Measurements from ENCODE around the gene EIF4G1.
A peak's percentile ranks its signal among the peaks of the same experiment; 100 is the strongest.
"Not testable (repeated sequence)": the region's sequence is repeated elsewhere in the genome, so short reads cannot be mapped to it uniquely, and the experiment has no call there.

Gene EIF4G1, protein sequence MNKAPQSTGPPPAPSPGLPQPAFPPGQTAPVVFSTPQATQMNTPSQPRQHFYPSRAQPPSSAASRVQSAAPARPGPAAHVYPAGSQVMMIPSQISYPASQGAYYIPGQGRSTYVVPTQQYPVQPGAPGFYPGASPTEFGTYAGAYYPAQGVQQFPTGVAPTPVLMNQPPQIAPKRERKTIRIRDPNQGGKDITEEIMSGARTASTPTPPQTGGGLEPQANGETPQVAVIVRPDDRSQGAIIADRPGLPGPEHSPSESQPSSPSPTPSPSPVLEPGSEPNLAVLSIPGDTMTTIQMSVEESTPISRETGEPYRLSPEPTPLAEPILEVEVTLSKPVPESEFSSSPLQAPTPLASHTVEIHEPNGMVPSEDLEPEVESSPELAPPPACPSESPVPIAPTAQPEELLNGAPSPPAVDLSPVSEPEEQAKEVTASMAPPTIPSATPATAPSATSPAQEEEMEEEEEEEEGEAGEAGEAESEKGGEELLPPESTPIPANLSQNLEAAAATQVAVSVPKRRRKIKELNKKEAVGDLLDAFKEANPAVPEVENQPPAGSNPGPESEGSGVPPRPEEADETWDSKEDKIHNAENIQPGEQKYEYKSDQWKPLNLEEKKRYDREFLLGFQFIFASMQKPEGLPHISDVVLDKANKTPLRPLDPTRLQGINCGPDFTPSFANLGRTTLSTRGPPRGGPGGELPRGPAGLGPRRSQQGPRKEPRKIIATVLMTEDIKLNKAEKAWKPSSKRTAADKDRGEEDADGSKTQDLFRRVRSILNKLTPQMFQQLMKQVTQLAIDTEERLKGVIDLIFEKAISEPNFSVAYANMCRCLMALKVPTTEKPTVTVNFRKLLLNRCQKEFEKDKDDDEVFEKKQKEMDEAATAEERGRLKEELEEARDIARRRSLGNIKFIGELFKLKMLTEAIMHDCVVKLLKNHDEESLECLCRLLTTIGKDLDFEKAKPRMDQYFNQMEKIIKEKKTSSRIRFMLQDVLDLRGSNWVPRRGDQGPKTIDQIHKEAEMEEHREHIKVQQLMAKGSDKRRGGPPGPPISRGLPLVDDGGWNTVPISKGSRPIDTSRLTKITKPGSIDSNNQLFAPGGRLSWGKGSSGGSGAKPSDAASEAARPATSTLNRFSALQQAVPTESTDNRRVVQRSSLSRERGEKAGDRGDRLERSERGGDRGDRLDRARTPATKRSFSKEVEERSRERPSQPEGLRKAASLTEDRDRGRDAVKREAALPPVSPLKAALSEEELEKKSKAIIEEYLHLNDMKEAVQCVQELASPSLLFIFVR (N-terminal part only)
- total RNA-seq: 317 to 1,284 (median 412) reads per million in 9 experiments

DNA sequence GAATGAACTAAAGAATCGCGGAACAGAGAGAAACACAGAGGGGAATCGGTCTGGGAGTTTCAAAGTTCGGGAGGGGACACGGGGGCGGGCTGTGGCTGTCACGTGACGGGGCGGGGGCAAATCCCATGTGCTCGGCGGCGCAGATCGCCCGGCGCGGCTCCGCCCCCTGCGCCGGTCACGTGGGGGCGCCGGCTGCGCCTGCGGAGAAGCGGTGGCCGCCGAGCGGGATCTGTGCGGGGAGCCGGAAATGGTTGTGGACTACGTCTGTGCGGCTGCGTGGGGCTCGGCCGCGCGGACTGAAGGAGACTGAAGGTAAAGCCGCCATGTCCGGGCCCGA is at the start of gene EIF4G1:
TSS of gene EIF4G1 (plus strand) at position 244 of the 337 bp plus-strand sequence. CDS start 1,191 bp downstream, outside the sequence.
- peak within 1 kb of the TSS; percentile 75 to 81 for H3K4me3 Mint-ChIP-seq
- ATAC-seq (replicated peaks): peak; percentile 82
- H3K9me3 Mint-ChIP-seq: no peaks in the 10 kb centered on the region
- peak; percentile 86 to 92 (median 87) for DNase-seq
- peaks cover 29 to 34% of the 10 kb centered on the region in 2 donors for H3K4me1 Mint-ChIP-seq (ENCODE audit: low read depth in 2 of 2)
- peak within 1 kb of the TSS; percentile 77 to 93 for H3K27ac Mint-ChIP-seq
- peaks cover 43% of the 10 kb centered on the region for H3K36me3 Mint-ChIP-seq (ENCODE audit: insufficient read depth)
- H3K27me3 Mint-ChIP-seq: no peaks in the 10 kb centered on the region

GRCh38 chr3:184267249-184267648 is 47.2 kb upstream of the EIF4G1 start:
- H3K36me3 Mint-ChIP-seq (ENCODE audit: insufficient read depth); DNase-seq; H3K27ac Mint-ChIP-seq; H3K4me3 Mint-ChIP-seq; H3K4me1 Mint-ChIP-seq (ENCODE audit: low read depth in 2 of 2); H3K9me3 Mint-ChIP-seq; ATAC-seq (replicated peaks): not testable (repeated sequence)
- peaks cover 15 to 41% of the 10 kb centered on the region in 2 donors for H3K27me3 Mint-ChIP-seq

DNA sequence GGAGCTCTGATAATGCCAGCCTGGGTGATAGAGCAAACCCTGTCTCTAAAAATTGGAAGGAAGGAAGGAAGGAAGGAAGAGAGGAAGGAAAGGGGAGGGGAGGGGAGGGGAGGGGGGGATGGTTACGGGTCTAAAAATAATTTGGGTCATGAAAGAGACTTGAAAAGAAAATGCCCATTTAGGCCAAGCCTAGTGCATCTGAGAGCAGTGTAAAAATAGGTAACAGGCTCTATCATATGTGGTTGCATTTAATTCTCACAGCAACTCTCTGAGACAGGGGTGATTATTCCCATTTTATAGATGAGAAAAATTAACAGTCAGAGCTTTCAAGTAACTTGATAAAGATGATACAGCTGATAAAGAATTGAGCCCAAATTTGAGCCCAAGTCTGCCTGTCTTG is 42.1 kb upstream of the EIF4G1 start:
- H3K4me1 Mint-ChIP-seq (ENCODE audit: low read depth in 2 of 2): peaks cover 0 to 5% of the 10 kb centered on the region in 2 donors
- H3K9me3 Mint-ChIP-seq: no peaks in the 10 kb centered on the region
- DNase-seq (no peak), ATAC-seq (replicated peaks) (no peak)
- peaks cover 2% of the 10 kb centered on the region for H3K36me3 Mint-ChIP-seq (ENCODE audit: insufficient read depth)
- no peak overlapping the region for H3K4me3 Mint-ChIP-seq
- H3K27ac Mint-ChIP-seq: no peak overlapping the region
- H3K27me3 Mint-ChIP-seq: peaks cover 37 to 66% of the 10 kb centered on the region in 2 donors

DNA sequence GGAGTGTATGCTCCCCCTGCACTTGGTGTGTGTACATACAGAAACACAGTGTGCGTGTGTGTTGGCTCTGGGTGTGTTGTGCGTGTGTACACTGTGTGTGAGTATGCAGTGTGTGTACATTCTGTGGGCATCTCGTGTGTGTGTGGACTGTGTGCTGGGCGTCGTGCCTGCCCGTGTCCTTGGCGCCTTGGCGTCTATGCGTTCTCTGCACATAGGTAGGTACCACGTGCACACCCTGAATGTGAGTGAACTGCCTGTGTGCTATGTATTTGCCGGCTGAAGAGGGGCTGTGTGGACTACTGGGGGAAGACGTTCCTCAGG is 39.1 kb upstream of the EIF4G1 start:
- Mint-ChIP-seq H3K4me3 (no peak overlapping the region), H3K4me1 (ENCODE audit: low read depth in 2 of 2) (peaks cover 0 to 5% of the 10 kb centered on the region in 2 donors), H3K27me3 (peaks cover 47 to 72% of the 10 kb centered on the region in 2 donors), H3K9me3 (no peaks in the 10 kb centered on the region), H3K36me3 (ENCODE audit: insufficient read depth) (peaks cover 2% of the 10 kb centered on the region), H3K27ac (no peak overlapping the region)
- no peak for ATAC-seq (replicated peaks)
- DNase-seq: no peak

- ATAC-seq (replicated peaks) (no peak), DNase-seq (no peak)
- H3K4me3 Mint-ChIP-seq: no peak within 1 kb of the TSS
- H3K27me3 Mint-ChIP-seq: peaks cover 47 to 68% of the 10 kb centered on the region in 2 donors
- peaks cover 0 to 5% of the 10 kb centered on the region in 2 donors for H3K4me1 Mint-ChIP-seq (ENCODE audit: low read depth in 2 of 2)
- H3K36me3 Mint-ChIP-seq (ENCODE audit: insufficient read depth): peaks cover 2% of the 10 kb centered on the region
- no peak within 1 kb of the TSS for H3K27ac Mint-ChIP-seq
- H3K9me3 Mint-ChIP-seq: no peaks in the 10 kb centered on the region
Observed at GRCh38 chr3:184275961-184276910, 38.2 kb upstream of the EIF4G1 start, which contains the start of gene ECE2. Gene ECE2, plus strand, starts transcription at chr3:184276022. Its CDS starts 132 bp downstream, at chr3:184276154.

DNA sequence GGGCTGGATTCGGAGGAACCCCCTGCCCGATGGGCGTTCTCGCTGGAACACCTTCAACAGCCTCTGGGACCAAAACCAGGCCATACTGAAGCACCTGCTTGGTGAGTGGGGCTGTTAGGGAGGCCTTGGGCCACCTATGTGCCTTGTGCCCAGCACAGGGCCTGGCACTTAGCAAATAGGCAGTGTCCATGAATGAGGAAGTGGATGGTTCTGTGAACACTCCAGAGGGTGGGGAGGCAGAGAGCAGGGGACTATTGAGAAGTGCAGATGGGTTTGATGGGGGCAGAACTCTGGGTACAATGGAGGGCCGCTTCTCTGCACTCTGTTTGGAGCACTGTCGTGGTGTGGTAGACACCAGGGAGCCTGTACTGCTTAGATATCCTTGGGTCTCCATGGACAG is 37.0 kb upstream of the EIF4G1 start:
- no peak for DNase-seq
- H3K4me1 Mint-ChIP-seq (ENCODE audit: low read depth in 2 of 2): peaks cover 0 to 5% of the 10 kb centered on the region in 2 donors
- no peak overlapping the region for H3K27ac Mint-ChIP-seq
- H3K27me3 Mint-ChIP-seq: peaks cover 47 to 68% of the 10 kb centered on the region in 2 donors
- ATAC-seq (replicated peaks): no peak
- H3K4me3 Mint-ChIP-seq: no peak overlapping the region
- H3K9me3 Mint-ChIP-seq: no peaks in the 10 kb centered on the region
- peaks cover 2% of the 10 kb centered on the region for H3K36me3 Mint-ChIP-seq (ENCODE audit: insufficient read depth)

DNA sequence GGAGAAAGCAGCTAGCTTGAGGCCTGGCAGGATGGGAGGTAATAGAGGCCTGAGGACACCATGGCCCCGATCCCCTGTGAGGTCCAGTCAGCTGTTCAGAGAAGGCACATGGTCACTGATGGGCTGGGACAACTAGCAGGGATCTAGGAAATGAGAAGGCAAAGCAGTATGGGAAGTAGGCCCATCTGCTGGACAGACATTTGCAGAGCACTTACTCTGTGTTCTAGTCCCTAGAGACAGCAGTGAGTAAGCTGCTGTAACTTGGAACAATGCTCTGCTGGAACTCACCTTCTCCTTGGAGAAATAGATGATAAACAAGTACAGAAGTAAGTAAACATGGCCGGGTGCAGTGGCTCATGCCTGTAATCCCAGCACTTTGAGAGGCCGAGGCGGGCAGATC is 31.5 kb upstream of the EIF4G1 start:
- no peaks in the 10 kb centered on the region for H3K9me3 Mint-ChIP-seq
- no peak for DNase-seq
- no peaks in the 10 kb centered on the region for H3K36me3 Mint-ChIP-seq (ENCODE audit: insufficient read depth)
- no peak for ATAC-seq (replicated peaks)
- no peaks in the 10 kb centered on the region for H3K4me1 Mint-ChIP-seq (ENCODE audit: low read depth in 2 of 2)
- no peak overlapping the region for H3K4me3 Mint-ChIP-seq
- no peak overlapping the region for H3K27ac Mint-ChIP-seq
- peaks cover 33 to 56% of the 10 kb centered on the region in 2 donors for H3K27me3 Mint-ChIP-seq

- DNase-seq (no peak), ATAC-seq (replicated peaks) (no peak)
- Mint-ChIP-seq H3K27me3 (peaks cover 30 to 49% of the 10 kb centered on the region in 2 donors), H3K9me3 (no peaks in the 10 kb centered on the region), H3K36me3 (ENCODE audit: insufficient read depth) (no peaks in the 10 kb centered on the region), H3K27ac (no peak overlapping the region), H3K4me1 (ENCODE audit: low read depth in 2 of 2) (no peaks in the 10 kb centered on the region), H3K4me3 (no peak overlapping the region)
Observed at GRCh38 chr3:184283681-184284080, 30.7 kb upstream of the EIF4G1 start.

DNA sequence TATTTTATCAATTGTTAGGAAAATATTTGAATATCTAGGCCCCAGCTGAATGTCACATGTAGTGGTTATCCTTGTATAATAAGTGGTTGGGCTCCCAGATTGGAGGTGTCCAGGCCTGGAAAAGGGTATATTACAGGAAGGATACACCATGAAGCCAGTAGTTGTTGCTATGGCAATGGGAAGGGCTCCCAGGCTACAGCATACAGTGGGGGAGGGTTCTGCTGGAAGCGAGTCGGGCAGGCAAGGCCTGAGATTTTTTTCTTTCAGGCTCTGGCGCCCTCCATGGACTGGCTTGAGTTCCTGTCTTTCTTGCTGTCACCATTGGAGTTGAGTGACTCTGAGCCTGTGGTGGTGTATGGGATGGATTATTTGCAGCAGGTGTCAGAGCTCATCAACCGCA is 29.7 kb upstream of the EIF4G1 start:
- Mint-ChIP-seq H3K27ac (peak overlapping the region in 1 of 2 donors; percentile 60), H3K4me1 (ENCODE audit: low read depth in 2 of 2) (no peaks in the 10 kb centered on the region), H3K36me3 (ENCODE audit: insufficient read depth) (no peaks in the 10 kb centered on the region), H3K4me3 (no peak overlapping the region), H3K27me3 (peaks cover 23 to 48% of the 10 kb centered on the region in 2 donors), H3K9me3 (no peaks in the 10 kb centered on the region)
- ATAC-seq (replicated peaks) (no peak), DNase-seq (peak in 1 of 3 experiments; percentile 10)

GRCh38 chr3:184289426-184289938 is 24.9 kb upstream of the EIF4G1 start:
- Mint-ChIP-seq H3K4me1 (ENCODE audit: low read depth in 2 of 2) (no peaks in the 10 kb centered on the region), H3K27me3 (peaks cover 18 to 60% of the 10 kb centered on the region in 2 donors), H3K27ac (no peak overlapping the region), H3K36me3 (ENCODE audit: insufficient read depth) (no peaks in the 10 kb centered on the region), H3K4me3 (no peak overlapping the region), H3K9me3 (no peaks in the 10 kb centered on the region)
- ATAC-seq (replicated peaks): peak; percentile 69
- peak; percentile 27 to 46 (median 33) for DNase-seq

- no peak for DNase-seq
- H3K27me3 Mint-ChIP-seq: peaks cover 12 to 52% of the 10 kb centered on the region in 2 donors
- H3K4me1 Mint-ChIP-seq (ENCODE audit: low read depth in 2 of 2): no peaks in the 10 kb centered on the region
- no peak overlapping the region for H3K4me3 Mint-ChIP-seq
- no peaks in the 10 kb centered on the region for H3K36me3 Mint-ChIP-seq (ENCODE audit: insufficient read depth)
- H3K27ac Mint-ChIP-seq: no peak overlapping the region
- no peak for ATAC-seq (replicated peaks)
- H3K9me3 Mint-ChIP-seq: no peaks in the 10 kb centered on the region
Observed at GRCh38 chr3:184290331-184290730, 24.1 kb upstream of the EIF4G1 start.

Measured in effector memory CD8-positive, alpha-beta T cell (primary cell).